Umbilical cord (tissue), 2 donors: ENCODE results near the gene SGCA. TPM values are rescaled to one million over a fixed set of nuclear protein-coding genes. Genes with fewer than 3 reads are reported as not detected.

ENCODE experiments used
- DNase-seq: peaks from one replicate; pipeline ENCODE4 v3.0.0-alpha.2; 2015; ENCODE audit warnings: low spot score
- total RNA-seq: library from RNA; depleted of rRNA; stranded (reverse); fragments of >200 nt; gene quantifications from one replicate; pipeline ENCODE4 v1.2.3, GENCODE V29; 2014; ENCODE audit warnings: low replicate concordance; ENCODE audit not compliant: insufficient read depth

Gene SGCA
- total RNA-seq, 1 donor from 2014 or later: 31.3 TPM

DNA sequence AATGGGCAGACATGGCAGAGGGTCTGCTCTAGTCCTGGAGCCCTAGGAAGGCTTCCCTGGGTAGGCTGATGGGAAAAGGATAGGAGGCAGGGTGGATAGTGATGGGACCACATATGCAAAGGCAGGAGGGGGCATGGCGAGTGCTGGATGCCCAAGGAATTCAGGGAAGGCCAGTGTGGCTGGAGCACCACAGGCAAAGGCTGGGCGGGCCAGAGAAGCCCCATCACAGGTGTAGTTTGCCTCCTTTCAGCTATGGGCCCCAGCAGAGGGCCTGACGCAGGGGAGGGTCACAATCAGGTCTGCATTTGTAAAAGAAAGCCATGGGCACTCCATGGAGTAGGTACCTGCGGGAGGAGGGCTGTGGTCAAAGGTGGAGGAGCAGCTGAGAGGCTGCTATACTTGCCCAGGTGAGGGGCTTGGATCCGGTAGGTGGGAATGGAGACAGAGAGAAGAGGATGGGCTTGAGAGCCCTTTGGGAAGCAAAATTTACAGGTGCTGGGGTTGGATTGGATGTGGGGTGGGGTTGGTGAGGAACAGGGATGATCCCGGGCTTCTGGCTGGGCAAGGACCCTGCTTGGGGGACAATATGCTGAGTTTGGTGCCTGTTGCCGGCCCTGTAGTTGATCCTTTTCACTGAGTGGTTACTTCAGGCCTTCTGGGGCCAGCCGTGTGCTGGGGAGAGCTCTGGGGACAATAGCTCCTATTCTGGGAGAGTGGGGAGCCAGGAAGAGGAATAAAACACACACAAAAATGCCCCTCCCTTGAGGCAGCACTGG, 42.2 kb downstream of the SGCA start:
- no peak for DNase-seq

DNA sequence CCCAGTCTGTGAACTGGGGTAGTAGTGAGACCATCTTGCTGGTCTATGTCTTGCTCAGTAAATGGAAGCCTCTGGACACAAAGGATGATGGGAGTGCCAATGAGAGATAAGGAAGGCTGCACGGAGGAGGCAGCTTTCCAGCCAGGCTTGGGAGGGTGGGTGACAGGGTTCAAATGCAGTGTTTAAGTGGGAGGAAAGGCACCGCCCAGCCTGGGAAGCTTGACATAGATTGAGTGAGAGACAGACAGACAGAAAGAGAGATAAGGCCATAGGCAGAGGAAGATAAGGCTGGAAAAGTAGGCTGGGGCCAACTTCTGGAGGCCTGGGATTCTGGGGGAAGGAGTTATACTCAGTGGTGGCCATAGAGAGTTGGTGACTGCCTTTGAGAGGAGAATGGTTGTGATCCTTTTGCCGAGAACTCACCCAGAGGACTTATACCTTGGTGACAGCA, 42.8 kb downstream of the SGCA start:
- peak; percentile 78 for DNase-seq

DNA sequence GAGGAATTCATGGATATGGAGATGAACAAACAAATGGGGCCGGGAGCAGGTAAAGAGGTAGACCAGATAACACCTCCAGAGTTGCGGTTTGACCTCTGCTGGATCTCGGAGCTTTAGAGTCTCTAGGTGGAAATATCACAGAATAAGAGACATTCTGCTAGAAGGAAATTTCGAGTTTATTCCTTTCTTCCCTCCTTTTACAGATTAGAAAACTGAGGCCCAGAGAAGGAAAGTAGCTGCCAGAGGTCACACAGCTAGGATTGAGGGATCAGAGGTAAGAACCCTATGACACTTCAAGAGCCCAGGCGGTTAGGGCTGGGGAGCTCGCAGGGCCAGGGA, 43.3 kb downstream of the SGCA start:
- DNase-seq: no peak

DNA sequence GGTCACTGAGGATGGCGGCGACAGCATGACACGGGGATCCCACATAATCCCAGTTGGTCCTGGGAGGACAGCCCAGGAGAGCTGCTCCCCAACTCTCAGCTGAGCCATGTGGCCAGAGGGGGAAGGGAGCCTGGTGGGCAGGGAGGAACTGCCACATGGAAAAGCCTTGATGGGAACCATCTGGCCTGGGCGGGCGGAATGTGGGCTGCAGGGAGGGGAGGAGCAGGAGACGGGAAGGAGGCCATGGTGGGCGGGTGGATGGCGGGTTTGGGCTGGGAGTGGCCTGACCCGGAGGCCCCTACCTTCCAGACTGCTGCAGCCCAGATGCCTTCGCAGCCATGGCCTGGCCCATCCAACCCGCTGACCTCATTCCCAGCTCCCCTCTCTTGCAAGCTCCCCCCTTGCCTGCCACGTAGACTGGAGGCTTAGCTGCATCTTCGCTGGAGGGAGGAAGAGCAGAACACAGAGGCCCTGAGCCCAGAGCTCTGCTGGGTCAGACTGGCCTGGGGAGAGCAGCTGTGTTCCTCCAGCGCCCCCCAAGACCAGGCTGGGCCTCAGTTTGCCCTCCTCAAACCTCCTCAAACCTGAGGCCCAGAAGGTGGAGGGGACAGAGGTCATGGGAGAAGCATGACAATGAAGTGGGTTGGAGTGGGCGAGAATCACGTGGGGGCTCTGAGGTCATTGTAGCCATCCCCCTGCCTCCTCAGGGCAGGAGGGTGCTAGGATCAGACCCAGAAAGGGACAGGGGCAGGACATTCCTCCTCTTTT, 43.9 kb downstream of the SGCA start:
- DNase-seq: peak; percentile 99

DNA sequence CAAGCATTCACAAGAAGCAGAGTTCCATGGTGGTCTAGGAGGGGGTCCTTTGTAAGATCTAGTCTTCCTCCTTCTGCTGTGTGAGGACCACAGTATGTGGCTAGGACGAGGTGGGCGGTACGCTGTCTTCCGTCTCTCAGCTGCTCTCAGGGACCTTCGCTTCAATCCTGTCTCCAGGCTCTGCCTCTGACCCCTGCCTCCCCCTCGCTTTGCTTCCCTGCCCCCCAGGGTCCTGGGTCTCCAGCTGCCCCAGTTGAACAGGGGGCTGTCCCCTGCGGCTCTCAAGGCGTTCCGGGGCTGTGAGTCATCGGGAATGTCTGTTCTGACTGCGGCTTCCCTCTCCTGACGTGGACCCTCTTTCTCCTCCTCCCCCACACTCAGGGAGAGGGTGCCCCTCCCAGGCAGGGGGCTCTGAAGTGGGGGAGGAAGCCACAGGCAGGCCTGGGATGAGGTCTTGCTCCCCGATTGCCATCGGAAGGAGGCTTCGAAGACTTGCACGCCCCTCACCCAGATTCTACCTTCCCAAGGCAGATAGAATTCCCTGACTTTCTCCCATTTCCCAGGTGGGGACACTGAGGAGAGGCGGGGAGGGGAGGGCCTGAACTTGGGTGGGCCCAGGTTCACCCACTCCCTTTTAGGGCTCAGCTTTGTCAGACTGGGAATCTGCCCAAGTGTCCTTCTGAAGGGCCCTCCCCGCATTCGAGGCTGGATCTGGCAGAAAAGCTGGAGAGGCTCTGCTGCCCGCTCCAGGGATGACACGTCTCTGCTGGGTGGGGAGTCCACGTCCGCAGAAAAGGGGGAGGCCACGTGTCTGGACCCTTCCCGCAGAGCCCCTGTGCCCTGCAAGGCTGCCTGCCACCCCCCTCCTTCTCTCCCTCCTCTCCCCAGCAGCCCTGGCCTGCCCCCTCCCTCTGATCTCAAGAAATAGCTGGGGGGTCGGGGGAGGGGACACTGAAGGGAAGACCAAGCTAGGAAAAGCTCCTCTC, 44.7 kb downstream of the SGCA start:
- peak; percentile 98 for DNase-seq

DNA sequence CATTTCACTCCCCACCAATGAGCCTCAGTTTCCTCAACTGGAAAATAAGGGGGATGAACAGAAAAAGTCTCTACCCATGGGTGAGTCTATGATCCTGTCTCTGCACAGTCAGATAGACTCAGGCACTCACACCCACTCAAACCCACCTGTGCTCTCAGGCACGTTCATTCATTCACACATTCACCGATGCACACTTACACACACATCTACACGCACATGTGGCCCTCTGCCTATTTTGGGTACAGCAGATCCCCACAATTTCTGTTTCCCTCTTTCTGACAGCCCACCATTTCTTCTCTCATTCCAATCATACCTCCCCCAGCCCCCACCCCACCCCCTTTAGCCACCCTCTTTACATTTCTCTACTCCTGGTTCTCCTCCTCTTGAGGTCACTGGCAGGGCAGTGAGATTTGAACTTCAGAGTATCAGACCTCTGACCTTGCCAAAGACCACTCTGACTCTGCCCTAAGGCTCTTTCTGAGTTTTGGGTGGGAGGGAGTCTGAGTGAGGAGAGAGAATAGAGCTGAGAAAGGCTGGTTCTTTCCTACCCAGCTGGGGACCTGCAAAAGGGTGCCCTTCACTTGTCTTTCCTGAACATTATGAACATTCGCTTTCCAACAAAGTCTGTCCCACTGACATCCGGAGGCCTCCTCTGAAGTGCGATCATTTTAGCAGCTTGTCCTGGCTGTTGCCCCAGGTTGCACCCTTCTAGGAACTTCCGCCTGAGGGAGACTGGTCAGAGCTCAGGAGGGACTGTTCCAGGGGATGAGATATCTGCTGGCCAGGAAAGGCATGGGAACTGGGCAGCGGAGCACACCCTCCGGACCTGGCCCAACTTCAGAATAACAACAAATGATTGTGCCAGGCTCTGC, 45.7 kb downstream of the SGCA start:
- peak; percentile 46 for DNase-seq

DNA sequence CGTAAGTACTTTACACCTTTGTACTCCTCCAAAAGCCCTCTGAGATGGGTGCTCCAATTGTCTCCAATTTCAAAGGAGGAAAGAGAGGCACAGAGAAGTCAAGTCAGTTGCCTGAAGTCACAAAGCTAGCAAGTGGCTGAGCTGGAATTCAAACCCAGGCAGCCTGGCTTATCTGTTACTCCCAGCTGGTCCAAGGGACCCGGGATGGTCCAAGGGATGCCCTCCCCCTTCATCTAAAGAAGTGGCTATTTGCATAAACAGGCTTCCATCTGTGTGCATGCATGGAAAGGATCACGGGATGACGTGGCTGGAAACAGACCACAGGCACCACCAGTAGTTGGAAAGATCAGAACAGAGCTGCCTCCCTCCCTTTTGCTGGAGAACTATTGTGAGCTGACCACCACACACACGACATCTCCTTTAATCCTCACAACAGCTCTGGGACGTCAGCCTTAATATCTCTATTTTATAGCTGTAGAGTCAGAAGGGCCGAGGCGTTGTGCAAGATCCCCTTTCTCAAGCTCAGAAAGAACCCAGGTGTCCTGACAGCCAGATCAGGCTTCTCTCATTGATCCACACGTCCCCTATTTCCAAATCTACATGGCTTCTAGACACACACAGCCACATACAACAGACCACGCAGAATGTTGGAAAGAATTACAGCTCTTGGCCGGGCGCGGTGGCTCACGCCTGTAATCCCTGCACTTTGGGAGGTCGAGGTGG, 46.5 kb downstream of the SGCA start:
- DNase-seq: peak; percentile 97

DNA sequence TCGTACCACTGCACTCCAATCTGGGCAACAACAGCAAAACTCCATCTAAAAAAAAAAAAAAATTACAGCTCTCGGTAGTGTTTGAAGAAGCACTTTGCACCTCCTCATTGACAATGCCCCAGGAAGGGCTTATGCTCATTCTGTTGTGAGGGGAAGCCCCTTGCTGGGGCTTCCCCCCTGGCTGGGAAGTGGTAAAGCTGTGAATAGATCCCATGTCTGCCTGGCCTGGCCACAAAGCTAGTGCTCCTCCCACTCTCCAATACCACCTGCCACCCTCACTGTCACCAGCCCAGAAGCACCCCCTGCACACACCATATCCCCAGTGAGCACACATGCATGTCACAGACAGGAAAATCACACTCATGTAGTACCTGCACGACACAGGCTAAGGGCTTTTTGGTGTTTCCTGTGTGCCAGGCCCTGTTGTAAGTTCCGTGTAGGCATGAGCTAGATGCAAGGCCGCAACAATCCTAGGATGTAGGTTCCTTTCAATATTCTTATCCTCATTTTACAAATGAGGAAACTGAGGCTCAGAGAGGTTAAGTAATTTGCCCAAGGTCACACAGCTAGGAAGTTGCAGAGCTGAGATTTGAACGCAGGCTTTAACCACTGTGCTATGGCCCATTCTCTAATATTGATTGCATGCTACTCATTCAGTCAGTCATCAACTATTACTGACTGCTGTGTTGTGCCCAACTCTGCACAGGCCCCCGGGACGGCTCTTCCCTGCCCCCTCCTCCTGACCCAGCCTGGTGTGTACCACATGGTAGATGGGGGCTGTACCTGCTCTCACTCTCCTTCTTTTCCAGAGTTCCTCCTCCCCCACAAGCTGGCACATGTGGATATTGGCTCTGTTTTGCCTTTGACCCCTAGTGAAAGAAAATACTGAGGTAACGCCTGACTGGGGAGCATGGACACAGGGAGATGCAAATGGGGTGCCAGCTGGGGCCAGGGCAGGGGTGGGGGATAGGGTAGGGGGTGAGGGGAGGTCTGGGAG, 47.5 kb downstream of the SGCA start:
- DNase-seq: peak; percentile 41

DNA sequence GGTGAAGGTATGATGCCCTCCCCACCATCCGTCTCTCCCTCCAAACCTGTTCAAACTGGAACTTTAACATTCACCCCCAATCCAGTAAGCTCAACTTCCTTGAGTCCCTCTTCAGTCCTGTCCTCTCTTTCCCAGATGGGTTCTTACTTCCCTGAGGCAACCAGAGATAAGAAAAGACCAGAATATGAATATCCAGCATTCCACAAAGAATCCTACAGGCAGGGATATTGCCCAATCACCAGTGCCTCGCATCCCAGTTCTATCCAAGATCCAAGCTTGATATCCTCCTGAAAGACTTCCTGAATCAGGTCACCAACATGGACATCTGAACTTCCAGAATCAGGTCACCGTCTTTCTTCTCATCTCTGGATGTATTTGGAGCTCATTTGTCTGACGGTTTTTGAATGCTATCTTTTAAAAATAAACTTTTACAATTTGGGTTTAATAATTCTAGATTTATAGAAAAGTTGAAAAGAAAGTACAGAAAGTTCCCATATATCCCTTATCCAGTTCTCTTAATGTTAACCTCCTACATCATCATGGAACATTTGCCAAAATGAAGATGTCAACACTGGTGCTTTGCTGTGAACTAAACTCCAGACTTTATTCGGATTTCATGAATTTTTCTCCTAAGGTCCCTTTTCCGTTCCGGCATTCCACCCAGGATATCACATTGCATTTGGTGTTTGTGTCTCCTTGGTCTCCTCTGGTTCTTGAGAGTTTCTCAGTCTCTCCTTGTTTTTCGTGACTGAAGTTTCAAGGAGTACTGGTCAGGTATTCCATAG, 49.4 kb downstream of the SGCA start:
- DNase-seq: peak; percentile 82

DNA sequence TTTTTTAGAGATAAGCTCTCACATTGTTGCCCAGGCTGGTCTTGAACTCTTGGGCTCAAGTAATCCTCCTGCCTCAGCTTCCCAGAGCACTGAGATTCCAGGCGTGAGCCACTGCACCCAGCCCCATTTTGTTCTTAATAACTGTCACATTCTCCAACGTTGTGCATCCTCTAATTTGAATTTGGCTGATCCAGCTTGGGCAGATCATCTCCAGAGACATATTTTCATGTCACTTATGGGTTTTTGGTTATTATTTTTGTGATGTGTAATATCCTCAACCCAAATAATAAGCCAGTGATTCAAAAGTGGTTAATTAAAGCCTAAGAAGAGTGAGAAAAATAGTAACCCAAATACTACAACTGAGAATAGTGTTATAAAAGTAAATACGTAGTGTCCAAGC, 51.8 kb downstream of the SGCA start:
- DNase-seq: no peak

DNA sequence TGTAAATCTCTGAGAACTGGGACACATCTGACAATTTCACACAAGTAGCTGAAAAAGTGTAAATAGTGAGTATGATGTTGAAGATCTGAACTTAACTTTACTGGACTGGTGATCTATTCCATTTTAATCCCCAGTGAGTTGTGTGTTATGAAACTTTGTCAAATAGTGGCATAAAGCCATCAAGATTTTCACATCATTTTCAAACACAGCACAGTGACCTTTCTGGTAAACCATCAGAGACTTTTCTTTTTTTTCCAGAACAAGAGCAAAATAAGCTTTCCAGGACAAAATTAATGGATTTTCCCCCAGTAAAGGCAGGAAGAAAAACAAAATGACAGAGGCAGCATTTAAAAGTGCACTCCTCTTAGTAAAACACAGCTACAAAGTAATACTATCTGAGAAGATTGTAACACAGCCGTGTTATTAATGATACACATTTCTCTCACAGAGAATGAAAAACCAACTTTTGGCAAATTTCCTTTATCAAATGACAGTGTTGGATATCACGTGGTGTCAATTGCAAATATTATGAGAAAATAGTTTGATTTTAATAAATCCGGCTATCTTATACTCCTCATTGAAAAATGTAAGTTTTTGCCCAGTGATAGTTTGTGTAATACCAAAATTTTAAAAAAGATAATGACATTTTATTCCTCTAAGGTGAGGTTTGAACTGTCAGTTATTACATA, 52.4 kb downstream of the SGCA start:
- DNase-seq: peak; percentile 78

DNA sequence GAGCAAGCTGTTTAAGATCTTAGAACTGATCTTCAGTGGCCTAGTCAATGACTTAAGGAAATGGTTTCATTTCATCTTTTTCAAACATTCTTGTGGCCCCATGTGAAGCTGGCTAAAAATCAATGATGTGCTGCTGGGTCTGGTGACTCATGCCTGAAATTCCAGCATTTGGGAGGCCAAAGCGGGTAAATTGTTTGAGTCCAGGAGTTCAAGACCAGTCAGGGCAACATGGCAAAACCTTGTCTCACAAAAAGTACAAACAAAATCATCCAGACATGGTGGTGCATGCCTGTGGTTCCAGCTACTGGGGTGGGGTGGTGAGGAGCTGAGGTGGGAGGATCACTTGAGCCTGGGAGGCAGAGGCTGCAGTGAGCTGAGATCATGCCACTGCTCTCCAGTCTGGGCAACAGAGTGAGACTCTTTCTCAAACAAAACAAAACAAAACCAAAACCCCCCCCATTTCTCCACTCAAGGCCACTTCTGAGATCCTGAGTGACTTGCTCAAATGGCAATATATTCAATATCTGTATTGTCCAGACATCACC, 53.0 kb downstream of the SGCA start:
- peak; percentile 78 for DNase-seq

DNA sequence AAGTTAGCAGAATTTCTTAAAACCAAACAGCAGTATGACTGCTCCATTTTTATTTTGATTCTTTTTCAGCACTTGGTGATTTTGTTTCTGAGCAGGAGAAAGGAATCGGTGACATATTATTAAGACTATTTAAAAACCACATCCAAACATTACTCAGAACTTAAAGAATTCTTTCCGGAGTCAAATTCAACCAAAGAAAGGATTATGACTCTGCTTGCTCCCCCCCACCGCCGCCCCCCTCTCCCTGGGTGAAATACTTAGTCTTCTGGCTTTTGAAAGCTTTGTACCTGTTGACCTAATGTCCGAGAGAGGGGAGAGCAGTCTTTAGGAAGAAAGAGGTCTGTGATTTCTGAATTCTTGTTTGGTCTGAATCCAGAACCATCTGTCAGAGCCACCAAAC, 53.5 kb downstream of the SGCA start:
- DNase-seq: peak; percentile 79

DNA sequence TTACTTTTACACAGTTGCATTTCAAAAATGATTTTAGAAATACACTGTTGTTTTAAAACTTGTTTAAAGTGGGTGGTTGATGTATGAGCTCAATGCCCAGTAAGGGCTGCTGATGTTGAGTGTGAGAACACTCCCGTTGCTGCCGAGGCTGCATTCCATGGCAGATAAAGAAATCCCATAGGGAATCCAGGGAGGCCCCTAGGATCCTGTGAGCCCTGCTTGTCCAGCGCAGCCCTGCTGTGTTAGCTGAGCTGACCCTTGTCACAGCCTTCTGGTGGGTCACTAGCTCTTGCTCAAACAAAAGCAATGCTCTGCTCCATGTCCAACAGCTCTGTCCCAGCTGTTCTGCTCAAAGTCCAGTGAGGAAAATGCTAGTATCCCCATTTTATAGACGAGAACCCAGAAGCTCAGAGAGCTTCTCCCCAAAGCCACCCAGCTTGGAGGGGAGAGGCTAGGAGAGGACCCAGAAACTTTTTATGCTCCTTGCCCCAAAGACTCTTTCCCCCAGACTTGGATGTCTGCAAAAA, 54.2 kb downstream of the SGCA start:
- DNase-seq: peak; percentile 93

DNA sequence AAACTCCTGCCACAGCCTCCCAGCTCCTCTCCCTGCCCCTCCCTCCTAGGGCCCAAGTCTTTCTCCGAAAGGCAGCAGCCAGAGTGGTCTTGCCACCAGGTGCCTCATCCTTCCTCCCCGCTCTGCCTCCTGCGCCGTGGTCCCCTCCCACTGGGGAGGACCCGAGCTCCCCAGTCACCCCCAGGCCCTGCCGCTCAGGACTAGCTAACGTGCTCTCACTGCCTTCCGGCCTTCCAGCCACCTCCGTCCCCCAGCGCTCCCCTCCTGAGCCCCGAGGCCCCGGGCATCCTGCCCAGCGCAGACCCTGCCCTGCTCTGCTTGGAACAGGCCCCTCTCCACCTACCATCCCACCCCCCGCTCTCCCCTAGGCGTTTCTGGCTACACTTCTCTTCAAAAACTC, 55.0 kb downstream of the SGCA start:
- DNase-seq: no peak

DNA sequence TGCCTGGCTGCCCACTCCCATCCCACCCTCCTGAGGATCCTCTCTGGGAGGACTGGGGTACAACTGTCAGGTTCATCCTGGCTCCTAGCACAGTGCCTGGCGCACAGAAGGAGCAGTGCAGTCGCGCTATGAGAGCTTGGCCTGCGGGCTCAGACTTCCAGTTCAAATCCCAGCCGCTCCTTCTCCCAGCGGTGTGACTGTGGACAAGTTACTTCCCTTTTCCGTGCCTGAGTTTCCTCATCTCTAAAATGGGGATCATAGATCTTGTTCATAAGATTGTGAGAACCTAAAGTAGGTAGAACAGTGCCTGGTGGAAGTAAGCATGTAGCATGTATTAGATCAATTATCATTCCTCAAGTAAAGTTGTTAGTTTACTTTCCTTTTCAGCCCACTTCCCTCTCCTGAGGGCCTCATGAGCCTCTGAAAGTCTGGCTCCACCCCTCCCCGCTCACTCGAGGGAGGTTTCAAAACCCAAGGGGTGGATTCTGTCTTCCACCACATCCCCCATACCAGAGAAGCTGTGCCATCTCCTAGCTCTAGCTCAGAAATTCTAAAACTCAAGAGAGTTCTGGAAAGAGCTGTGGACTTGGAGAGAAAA, 55.6 kb downstream of the SGCA start:
- DNase-seq: peak; percentile 84
